C4-2B (cell line): ENCODE results near the gene ZNF784.

ENCODE experiments used
- ZFX ChIP-seq: fragments of 450-650 bp; IDR thresholded peaks from 2 replicates; pipeline ENCODE4 v1.6.1; 2017
- TF ChIP-seq, protein P1 (sequence below): fragments of 450-650 bp; conservative IDR thresholded peaks from 2 replicates; pipeline ENCODE4 v1.5.1; 2017; ENCODE audit warnings: mild to moderate bottlenecking

DNA sequence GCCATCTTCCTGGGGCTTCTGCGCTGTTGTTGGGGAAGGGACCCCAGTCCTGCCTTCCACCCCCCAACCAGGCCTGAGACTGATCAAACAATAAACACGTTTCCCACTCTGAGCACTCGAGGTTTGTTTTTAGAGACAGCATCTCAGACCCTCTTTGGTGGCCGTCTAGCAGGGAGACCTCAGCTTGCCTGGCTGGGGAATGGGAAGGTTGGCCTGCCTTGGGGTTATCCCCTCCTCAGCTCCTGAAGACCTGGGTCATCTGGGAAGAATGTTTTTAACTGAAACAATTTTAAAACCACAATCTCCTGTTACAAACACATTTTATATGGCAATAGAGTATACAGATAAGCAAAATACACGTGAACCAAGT lies 21.1 kb upstream of the ZNF784 start:
- TF ChIP-seq, protein P1, sequence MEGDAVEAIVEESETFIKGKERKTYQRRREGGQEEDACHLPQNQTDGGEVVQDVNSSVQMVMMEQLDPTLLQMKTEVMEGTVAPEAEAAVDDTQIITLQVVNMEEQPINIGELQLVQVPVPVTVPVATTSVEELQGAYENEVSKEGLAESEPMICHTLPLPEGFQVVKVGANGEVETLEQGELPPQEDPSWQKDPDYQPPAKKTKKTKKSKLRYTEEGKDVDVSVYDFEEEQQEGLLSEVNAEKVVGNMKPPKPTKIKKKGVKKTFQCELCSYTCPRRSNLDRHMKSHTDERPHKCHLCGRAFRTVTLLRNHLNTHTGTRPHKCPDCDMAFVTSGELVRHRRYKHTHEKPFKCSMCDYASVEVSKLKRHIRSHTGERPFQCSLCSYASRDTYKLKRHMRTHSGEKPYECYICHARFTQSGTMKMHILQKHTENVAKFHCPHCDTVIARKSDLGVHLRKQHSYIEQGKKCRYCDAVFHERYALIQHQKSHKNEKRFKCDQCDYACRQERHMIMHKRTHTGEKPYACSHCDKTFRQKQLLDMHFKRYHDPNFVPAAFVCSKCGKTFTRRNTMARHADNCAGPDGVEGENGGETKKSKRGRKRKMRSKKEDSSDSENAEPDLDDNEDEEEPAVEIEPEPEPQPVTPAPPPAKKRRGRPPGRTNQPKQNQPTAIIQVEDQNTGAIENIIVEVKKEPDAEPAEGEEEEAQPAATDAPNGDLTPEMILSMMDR = no peak
- no peak for TF ChIP-seq ZFX
